ENCODE data around the gene TMEM14C. TPM values are rescaled to one million over a fixed set of nuclear protein-coding genes. Genes with fewer than 3 reads are reported as not detected.

Gene TMEM14C
- total RNA-seq: 10 to 100 TPM; 84.9 to 87.6 TPM

DNA sequence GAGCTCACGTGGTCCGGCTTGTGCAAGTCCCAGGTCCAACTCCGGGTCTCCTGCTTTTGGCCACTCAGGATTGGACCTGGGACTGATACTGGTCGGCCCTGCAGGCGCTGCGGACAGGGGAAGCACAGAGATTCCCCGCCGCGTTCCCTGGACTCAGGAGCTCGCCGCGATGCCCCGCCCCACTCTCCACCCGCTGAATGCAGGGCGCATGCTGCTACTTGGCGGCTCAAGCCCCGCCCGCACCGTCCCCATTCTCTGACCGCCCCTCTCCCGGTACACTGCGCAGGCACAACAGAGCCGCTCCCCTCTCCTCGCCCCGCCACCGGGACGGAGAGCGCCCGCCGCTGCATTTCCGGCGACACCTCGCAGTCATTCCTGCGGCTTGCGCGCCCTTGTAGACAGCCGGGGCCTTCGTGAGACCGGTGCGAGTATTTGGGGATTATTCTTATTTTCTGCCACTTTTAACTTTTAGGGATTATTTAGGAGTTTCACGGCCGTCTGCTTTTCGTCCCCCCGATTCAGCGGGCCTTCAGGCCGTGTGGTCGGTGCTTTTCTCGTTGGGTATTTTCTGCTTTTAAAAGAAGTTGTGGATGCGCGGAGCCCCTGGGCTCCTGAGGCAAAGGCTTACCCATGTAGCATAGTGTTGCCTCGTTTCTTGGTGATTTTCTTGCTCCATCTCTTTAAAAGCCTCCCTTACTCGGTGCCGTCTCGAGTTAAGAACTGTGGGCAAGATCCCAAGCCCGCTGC is at the start of gene TMEM14C:
TMEM14C (plus strand) TSS at position 251 of the 747 bp plus-strand sequence. CDS start 1,544 bp downstream, outside the sequence.
- POLR2A ChIA-PET: interaction anchor here (0.6 to 2.9 kb wide), 6 partner anchors 24 to 371 kb away, joined by 3 to 16 read pairs (median 4); partner anchors contain the start of genes C6orf52, PAK1IP1, SMIM13 and TMEM14B
- Mint-ChIP-seq H3K9me3 (peaks cover 10% of the 10 kb centered on the region), H3K36me3 (peaks cover 15% of the 10 kb centered on the region), H3K27me3 (no peaks in the 10 kb centered on the region), H3K4me3 (peak within 1 kb of the TSS; percentile 84), H3K4me1 (ENCODE audit: low read depth) (peaks cover 34% of the 10 kb centered on the region), H3K27ac (peak within 1 kb of the TSS; percentile 82)
- CTCF ChIA-PET: interaction anchor here (2.4 kb wide), 1 partner anchor 244 kb away, joined by 6 read pairs; no protein-coding TSS in a partner anchor
- DNase-seq: peak; percentile 95
- intact Hi-C loops (cut with micrococcal nuclease): loop anchor here (1.0 to 10.0 kb wide), 7 partner anchors 24 to 814 kb away; partner anchors contain the start of genes C6orf52, MAK, PAK1IP1 and SMIM13

DNA sequence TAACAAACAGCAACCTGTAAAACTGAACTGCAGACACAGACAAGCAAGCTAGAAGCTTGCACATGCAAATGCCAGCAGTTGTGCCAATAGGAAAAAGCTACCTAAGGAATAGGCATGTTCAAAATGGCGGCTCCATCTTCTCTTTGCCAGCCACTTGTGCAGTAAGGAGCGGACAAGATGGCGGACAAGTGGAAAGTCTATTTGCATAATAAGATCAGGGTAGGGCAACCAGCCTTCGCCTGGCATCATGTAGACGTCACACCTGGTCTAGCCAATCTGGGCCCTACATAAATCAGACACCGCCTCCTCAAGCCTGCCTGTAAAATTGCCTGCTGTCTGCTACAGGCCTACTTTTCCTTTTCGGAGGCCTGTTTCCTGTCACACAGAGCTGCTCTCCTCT is 46.5 kb upstream of the TMEM14C start:
- H3K27ac Mint-ChIP-seq: no peak overlapping the region
- H3K27me3 Mint-ChIP-seq: no peaks in the 10 kb centered on the region
- POLR2A ChIA-PET: no interaction called here
- no peak for DNase-seq
- no peaks in the 10 kb centered on the region for H3K4me1 Mint-ChIP-seq (ENCODE audit: low read depth)
- no peaks in the 10 kb centered on the region for H3K36me3 Mint-ChIP-seq
- CTCF ChIA-PET: no interaction called here
- no peak overlapping the region for H3K4me3 Mint-ChIP-seq
- H3K9me3 Mint-ChIP-seq: no peaks in the 10 kb centered on the region
- intact Hi-C loops (cut with micrococcal nuclease): no loop called here

DNA sequence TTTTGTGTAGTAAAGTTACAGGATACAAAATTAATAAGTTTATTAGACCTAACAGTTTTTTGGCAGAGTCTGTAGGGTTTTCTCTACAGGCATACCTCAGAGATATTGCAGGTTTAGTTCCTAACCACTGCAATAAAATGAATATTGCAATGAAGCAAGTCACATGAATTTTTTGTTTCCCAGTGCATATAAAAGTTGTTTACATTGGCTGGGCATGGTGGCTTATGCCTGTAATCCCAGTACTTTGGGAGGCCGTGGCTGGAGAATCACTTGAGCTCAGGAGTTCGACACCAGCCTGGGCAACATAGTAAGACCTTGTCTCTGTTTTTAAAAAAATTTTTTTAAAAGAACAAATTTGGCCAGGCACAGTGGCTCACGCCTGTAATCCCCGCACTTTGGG is 44.4 kb upstream of the TMEM14C start:
- Mint-ChIP-seq H3K36me3 (no peaks in the 10 kb centered on the region), H3K9me3 (no peaks in the 10 kb centered on the region), H3K4me3 (no peak overlapping the region), H3K27me3 (no peaks in the 10 kb centered on the region), H3K27ac (no peak overlapping the region), H3K4me1 (ENCODE audit: low read depth) (peaks cover 8% of the 10 kb centered on the region)
- ChIA-PET CTCF (no interaction called here), POLR2A (no interaction called here)
- intact Hi-C loops (cut with micrococcal nuclease): no loop called here
- DNase-seq: no peak

GRCh38 chr6:10681795-10682194 is 41.1 kb upstream of the TMEM14C start:
- H3K9me3 Mint-ChIP-seq: no peaks in the 10 kb centered on the region
- no peak overlapping the region for H3K4me3 Mint-ChIP-seq
- H3K27ac Mint-ChIP-seq: no peak overlapping the region
- intact Hi-C loops (cut with micrococcal nuclease): no loop called here
- CTCF ChIA-PET: interaction anchor here (1.1 kb wide), 1 partner anchor 119 kb away, joined by 4 read pairs; no protein-coding TSS in a partner anchor
- POLR2A ChIA-PET: no interaction called here
- H3K36me3 Mint-ChIP-seq: no peaks in the 10 kb centered on the region
- peaks cover 21% of the 10 kb centered on the region for H3K4me1 Mint-ChIP-seq (ENCODE audit: low read depth)
- H3K27me3 Mint-ChIP-seq: peaks cover 3% of the 10 kb centered on the region
- DNase-seq: no peak

DNA sequence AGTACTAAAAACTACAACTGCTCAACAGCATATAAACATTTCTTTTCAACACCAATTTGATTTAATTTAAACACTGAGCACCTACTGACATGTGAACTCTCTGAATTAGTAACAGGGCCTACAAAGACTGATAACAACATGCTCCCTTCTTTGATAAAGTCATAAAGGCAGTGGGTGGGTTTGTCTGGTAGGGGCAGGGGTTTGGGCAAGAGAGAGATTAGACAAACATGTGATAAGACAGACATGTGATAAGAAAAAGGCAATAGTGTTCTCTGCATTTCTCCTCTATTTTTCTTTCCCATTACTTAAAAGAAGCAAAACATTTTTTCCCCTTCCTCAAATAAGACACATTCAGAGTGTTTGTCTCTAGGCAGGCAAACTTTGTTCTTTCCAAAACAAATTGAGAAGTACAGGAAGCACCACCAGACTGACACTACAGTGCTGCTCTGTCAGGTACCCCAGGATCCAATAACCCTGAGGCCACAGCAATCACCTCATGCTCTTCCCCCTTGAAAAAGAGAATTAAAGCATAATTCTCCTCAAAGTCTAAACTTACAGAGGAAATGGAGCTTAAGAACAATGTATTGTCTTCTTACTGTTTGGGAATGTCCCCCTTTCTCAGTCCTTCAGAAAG is 40.4 kb upstream of the TMEM14C start:
- no peaks in the 10 kb centered on the region for H3K9me3 Mint-ChIP-seq
- H3K36me3 Mint-ChIP-seq: no peaks in the 10 kb centered on the region
- H3K4me1 Mint-ChIP-seq (ENCODE audit: low read depth): peaks cover 21% of the 10 kb centered on the region
- no peak for DNase-seq
- CTCF ChIA-PET: no interaction called here
- POLR2A ChIA-PET: no interaction called here
- intact Hi-C loops (cut with micrococcal nuclease): no loop called here
- H3K4me3 Mint-ChIP-seq: no peak overlapping the region
- peaks cover 3% of the 10 kb centered on the region for H3K27me3 Mint-ChIP-seq
- H3K27ac Mint-ChIP-seq: no peak overlapping the region

DNA sequence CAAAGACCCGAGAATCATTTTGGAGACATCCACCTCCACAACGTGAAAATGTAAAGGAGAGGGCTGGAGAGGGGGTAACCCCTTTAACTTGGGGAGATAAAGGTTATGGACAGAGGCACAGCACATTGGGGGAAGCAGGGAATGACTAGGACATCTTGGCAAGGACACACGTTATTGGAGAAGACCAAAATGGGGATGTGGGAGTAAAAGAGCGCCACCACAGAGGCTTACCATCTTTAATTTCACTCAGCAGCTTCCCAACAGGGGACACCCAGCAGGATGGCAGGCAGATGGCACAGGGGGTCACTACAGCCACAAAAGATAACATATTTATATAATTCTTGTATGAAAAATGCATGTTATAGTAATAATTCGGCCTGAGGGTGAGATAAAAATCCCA is 38.3 kb upstream of the TMEM14C start:
- intact Hi-C loops (cut with micrococcal nuclease): no loop called here
- H3K36me3 Mint-ChIP-seq: no peaks in the 10 kb centered on the region
- DNase-seq: no peak
- ChIA-PET CTCF (no interaction called here), POLR2A (no interaction called here)
- H3K27ac Mint-ChIP-seq: no peak overlapping the region
- H3K27me3 Mint-ChIP-seq: peaks cover 3% of the 10 kb centered on the region
- no peak overlapping the region for H3K4me3 Mint-ChIP-seq
- H3K9me3 Mint-ChIP-seq: no peaks in the 10 kb centered on the region
- H3K4me1 Mint-ChIP-seq (ENCODE audit: low read depth): peaks cover 21% of the 10 kb centered on the region

DNA sequence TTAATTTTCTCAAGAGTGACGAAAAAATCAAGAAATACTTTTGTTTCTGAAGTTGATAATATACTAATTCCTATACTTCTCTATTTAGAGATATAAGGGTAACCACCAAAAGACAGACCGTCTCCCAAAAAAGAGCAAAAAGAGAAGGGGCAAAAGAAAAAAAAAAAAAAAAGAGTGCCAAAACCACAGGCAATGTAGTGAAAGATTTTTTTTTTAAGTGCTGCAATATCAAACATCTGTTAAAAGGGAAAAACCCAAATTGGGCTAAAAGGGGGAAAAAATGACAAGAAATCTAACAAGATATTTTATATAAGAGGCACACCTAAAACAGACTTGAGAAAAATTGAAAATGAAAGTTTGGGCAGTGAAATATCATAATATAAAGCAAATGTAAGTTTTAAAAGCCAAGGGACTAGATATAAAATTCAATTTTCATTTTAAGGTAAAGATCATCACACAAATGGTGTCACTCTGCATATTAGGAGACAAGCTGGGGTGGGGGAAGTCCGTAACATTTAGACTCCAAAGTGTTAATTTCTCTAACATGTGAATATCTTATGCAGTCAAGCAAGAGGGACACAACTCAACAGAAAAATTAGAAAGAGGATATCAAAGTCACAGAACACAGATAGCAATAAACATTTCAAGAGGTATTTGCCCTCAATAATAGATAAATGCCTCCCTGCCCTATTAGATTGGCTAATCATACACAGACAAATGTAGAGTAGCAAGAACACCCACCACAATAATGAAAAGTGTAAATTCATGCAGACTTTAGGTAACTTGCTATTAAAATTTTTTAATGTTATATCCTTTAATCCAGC is 37.6 kb upstream of the TMEM14C start:
- ChIA-PET POLR2A (no interaction called here), CTCF (no interaction called here)
- intact Hi-C loops (cut with micrococcal nuclease): no loop called here
- peaks cover 3% of the 10 kb centered on the region for H3K27me3 Mint-ChIP-seq
- H3K36me3 Mint-ChIP-seq: no peaks in the 10 kb centered on the region
- H3K27ac Mint-ChIP-seq: no peak overlapping the region
- no peaks in the 10 kb centered on the region for H3K9me3 Mint-ChIP-seq
- H3K4me3 Mint-ChIP-seq: no peak overlapping the region
- no peak for DNase-seq
- H3K4me1 Mint-ChIP-seq (ENCODE audit: low read depth): peaks cover 21% of the 10 kb centered on the region

GRCh38 chr6:10686901-10687300 is 36.0 kb upstream of the TMEM14C start:
- Mint-ChIP-seq H3K4me3 (no peak overlapping the region), H3K27ac (no peak overlapping the region), H3K27me3 (peaks cover 3% of the 10 kb centered on the region), H3K4me1 (ENCODE audit: low read depth) (peaks cover 21% of the 10 kb centered on the region), H3K9me3 (no peaks in the 10 kb centered on the region), H3K36me3 (no peaks in the 10 kb centered on the region)
- intact Hi-C loops (cut with micrococcal nuclease): no loop called here
- POLR2A ChIA-PET: interaction anchor here (0.6 kb wide), 1 partner anchor 31 kb away, joined by 3 read pairs; no protein-coding TSS in a partner anchor
- CTCF ChIA-PET: no interaction called here
- DNase-seq: no peak

GRCh38 chr6:10687582-10687981 is 35.3 kb upstream of the TMEM14C start:
- H3K27me3 Mint-ChIP-seq: peaks cover 3% of the 10 kb centered on the region
- intact Hi-C loops (cut with micrococcal nuclease): no loop called here
- no peak overlapping the region for H3K27ac Mint-ChIP-seq
- H3K4me3 Mint-ChIP-seq: no peak overlapping the region
- no peaks in the 10 kb centered on the region for H3K36me3 Mint-ChIP-seq
- H3K4me1 Mint-ChIP-seq (ENCODE audit: low read depth): peaks cover 18% of the 10 kb centered on the region
- no peak for DNase-seq
- POLR2A ChIA-PET: interaction anchor here (0.6 kb wide), 1 partner anchor 30 kb away, joined by 3 read pairs; no protein-coding TSS in a partner anchor
- CTCF ChIA-PET: no interaction called here
- no peaks in the 10 kb centered on the region for H3K9me3 Mint-ChIP-seq

DNA sequence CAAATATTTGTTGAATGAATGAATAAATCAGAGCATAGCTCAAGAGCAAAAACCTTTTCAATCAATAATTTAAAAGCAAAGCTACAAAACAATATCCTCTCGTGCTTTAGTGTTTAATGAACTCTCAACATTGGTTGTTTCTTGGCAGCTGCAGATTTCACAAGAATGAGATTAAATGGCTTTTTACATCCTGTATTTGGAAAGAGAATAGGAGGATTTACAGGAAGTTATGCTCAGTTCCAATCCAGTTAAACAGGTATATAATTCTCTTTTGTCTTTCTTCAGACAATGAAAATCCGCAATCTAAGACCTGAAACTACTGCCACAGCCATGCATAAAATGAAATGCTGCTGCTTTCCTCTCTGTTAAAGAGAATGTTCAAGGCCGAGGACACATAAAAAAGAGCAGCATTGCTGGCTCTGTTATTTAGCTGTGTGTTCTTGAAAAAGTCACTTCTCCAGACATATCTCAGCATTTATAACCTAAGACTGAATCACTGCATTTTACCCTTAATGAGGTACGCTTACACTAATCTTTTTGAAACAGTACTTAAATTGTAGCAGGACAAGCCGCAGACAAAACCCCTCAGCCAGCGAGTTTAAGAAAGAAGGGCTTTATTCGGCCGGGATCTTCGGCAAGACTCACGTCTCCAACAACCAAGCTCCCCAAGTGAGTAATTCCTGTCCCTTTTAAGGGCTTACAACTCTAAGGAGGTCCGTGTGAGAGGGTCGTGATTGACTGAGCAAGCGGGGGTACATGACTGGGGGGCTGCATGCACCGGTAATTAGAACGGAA is 32.0 kb upstream of the TMEM14C start:
- CTCF ChIA-PET: interaction anchor here (0.7 kb wide), 1 partner anchor 183 kb away, joined by 3 read pairs; no protein-coding TSS in a partner anchor
- POLR2A ChIA-PET: no interaction called here
- Mint-ChIP-seq H3K4me3 (no peak overlapping the region), H3K9me3 (no peaks in the 10 kb centered on the region), H3K27me3 (no peaks in the 10 kb centered on the region), H3K4me1 (ENCODE audit: low read depth) (peaks cover 15% of the 10 kb centered on the region), H3K36me3 (peaks cover 8% of the 10 kb centered on the region), H3K27ac (no peak overlapping the region)
- no peak for DNase-seq
- intact Hi-C loops (cut with micrococcal nuclease): loop anchor here (5.0 kb wide), 1 partner anchor 111 kb away; no protein-coding TSS in a partner anchor

DNA sequence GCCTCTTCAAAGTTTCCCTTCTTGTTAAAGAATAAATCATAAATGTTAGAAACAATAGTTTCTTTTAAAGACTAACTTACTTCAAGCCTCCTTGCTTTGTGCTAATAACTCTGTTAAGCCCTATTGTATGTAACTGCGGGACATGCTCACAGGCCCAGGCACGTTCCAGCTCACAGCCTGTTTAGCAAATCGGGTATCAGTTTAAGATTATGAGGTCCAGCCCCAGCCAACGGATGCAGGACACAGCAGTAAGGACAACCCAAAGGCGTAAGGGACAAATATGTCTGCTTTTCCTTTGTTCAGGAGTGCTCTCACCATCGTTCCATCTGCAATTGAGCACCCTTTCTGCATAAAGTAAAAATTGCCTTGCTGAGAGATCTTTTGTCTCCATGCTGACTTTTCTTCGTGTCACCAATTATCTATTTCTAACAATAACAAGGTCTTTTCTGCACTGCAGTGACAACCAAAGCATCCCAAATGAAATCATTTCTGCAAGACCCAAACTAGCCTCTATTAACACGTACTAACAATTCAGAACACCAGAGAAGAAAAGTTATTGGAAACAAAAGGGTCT is 29.8 kb upstream of the TMEM14C start:
- Mint-ChIP-seq H3K27ac (peak overlapping the region; percentile 38), H3K36me3 (peaks cover 12% of the 10 kb centered on the region), H3K4me1 (ENCODE audit: low read depth) (peaks cover 28% of the 10 kb centered on the region), H3K4me3 (peak overlapping the region; percentile 93), H3K27me3 (no peaks in the 10 kb centered on the region), H3K9me3 (no peaks in the 10 kb centered on the region)
- POLR2A ChIA-PET: no interaction called here
- intact Hi-C loops (cut with micrococcal nuclease): loop anchor here (5.0 kb wide), 1 partner anchor 109 kb away; no protein-coding TSS in a partner anchor
- CTCF ChIA-PET: interaction anchor here (0.6 to 1.6 kb wide), 2 partner anchors 25 to 215 kb away, joined by 3 to 4 read pairs; no protein-coding TSS in a partner anchor
- no peak for DNase-seq

All from activated CD4-positive, alpha-beta memory T cell treated with anti-CD3 and anti-CD28 coated beads for 36 hours (primary cell).